ENCODE data around the gene RANGAP1. TPM values are rescaled to one million over a fixed set of nuclear protein-coding genes. Genes with fewer than 3 reads are reported as not detected.
"Not testable (repeated sequence)": the region's sequence is repeated elsewhere in the genome, so short reads cannot be mapped to it uniquely, and the experiment has no call there.

The RANGAP1 gene
- total RNA-seq, 2 experiments from 2014 or later: 150 to 151 TPM

- no peak for TF ChIP-seq CTCF (IDR thresholded peaks at IDR 0.05)
- H3K4me1 Mint-ChIP-seq (ENCODE audit: low read depth): peaks cover 6% of the 10 kb centered on the region
- intact Hi-C loops (cut with micrococcal nuclease): no loop called here
- DNase-seq (no peak), ATAC-seq (no peak)
- H3K9me3 Mint-ChIP-seq: no peaks in the 10 kb centered on the region
- H3K27me3 Mint-ChIP-seq: no peaks in the 10 kb centered on the region
- POLR2A ChIA-PET: interaction anchor here (1.1 to 1.5 kb wide), 3 partner anchors 9 to 18 kb away, joined by 3 to 5 read pairs (median 4); no protein-coding TSS in a partner anchor
- no peak overlapping the region for H3K27ac Mint-ChIP-seq
- no peak overlapping the region for H3K4me3 Mint-ChIP-seq
- H3K36me3 Mint-ChIP-seq (ENCODE audit: low read depth): peaks cover 49% of the 10 kb centered on the region
- CTCF ChIA-PET: interaction anchor here (1.2 to 1.3 kb wide), 3 partner anchors 25 to 39 kb away, joined by 3 to 8 read pairs (median 3); partner anchors contain the start of gene ZC3H7B
Observed at GRCh38 chr22:41262250-41262765, 23.7 kb downstream of the RANGAP1 start.

GRCh38 chr22:41261541-41262249, 24.3 kb downstream of the RANGAP1 start:
- DNase-seq (no peak), ATAC-seq (no peak)
- peaks cover 55% of the 10 kb centered on the region for H3K36me3 Mint-ChIP-seq (ENCODE audit: low read depth)
- ChIA-PET CTCF (interaction anchor here (1.2 to 1.3 kb wide), 2 partner anchors 24 to 40 kb away, joined by 3 to 8 read pairs; partner anchors contain the start of gene ZC3H7B), POLR2A (interaction anchor here (0.6 to 1.5 kb wide), 4 partner anchors 9 to 24 kb away, joined by 3 to 5 read pairs (median 4); partner anchors contain the start of gene RANGAP1)
- no peak overlapping the region for H3K27ac Mint-ChIP-seq
- no peak for TF ChIP-seq CTCF (IDR thresholded peaks at IDR 0.05)
- H3K27me3 Mint-ChIP-seq: no peaks in the 10 kb centered on the region
- peaks cover 6% of the 10 kb centered on the region for H3K4me1 Mint-ChIP-seq (ENCODE audit: low read depth)
- H3K9me3 Mint-ChIP-seq: no peaks in the 10 kb centered on the region
- H3K4me3 Mint-ChIP-seq: no peak overlapping the region
- intact Hi-C loops (cut with micrococcal nuclease): no loop called here

GRCh38 chr22:41260871-41261270, 25.1 kb downstream of the RANGAP1 start:
- Mint-ChIP-seq H3K9me3 (no peaks in the 10 kb centered on the region), H3K36me3 (ENCODE audit: low read depth) (peaks cover 54% of the 10 kb centered on the region), H3K4me3 (no peak overlapping the region), H3K4me1 (ENCODE audit: low read depth) (peaks cover 6% of the 10 kb centered on the region), H3K27me3 (no peaks in the 10 kb centered on the region), H3K27ac (no peak overlapping the region)
- intact Hi-C loops (cut with micrococcal nuclease): no loop called here
- ChIA-PET CTCF (interaction anchor here (1.3 kb wide), 1 partner anchor 24 kb away, joined by 8 read pairs; no protein-coding TSS in a partner anchor), POLR2A (interaction anchor here (1.0 to 1.2 kb wide), 2 partner anchors 19 to 25 kb away, joined by 3 to 4 read pairs; partner anchors contain the start of gene RANGAP1)
- DNase-seq: no peak
- TF ChIP-seq CTCF (IDR thresholded peaks at IDR 0.05): no peak
- no peak for ATAC-seq

- H3K9me3 Mint-ChIP-seq; intact Hi-C loops (cut with micrococcal nuclease); DNase-seq; ATAC-seq; H3K27me3 Mint-ChIP-seq; H3K4me1 Mint-ChIP-seq (ENCODE audit: low read depth); H3K4me3 Mint-ChIP-seq; H3K27ac Mint-ChIP-seq: not testable (repeated sequence)
- ChIA-PET POLR2A (interaction anchor here (1.2 kb wide), 1 partner anchor 20 kb away, joined by 3 read pairs; no protein-coding TSS in a partner anchor), CTCF (interaction anchor here (0.8 kb wide), 1 partner anchor 22 kb away, joined by 5 read pairs; no protein-coding TSS in a partner anchor)
- H3K36me3 Mint-ChIP-seq (ENCODE audit: low read depth): peaks cover 51% of the 10 kb centered on the region
Observed at GRCh38 chr22:41259756-41260155, 26.2 kb downstream of the RANGAP1 start.

- intact Hi-C loops (cut with micrococcal nuclease): no loop called here
- TF ChIP-seq CTCF (IDR thresholded peaks at IDR 0.05): no peak
- ChIA-PET POLR2A (interaction anchor here (0.5 to 1.8 kb wide), 9 partner anchors 10 to 137 kb away, joined by 3 to 6 read pairs (median 3); partner anchors contain the start of gene CHADL), CTCF (interaction anchor here (1.4 kb wide), 1 partner anchor 20 kb away, joined by 3 read pairs; no protein-coding TSS in a partner anchor)
- Mint-ChIP-seq H3K36me3 (ENCODE audit: low read depth) (peaks cover 41% of the 10 kb centered on the region), H3K4me1 (ENCODE audit: low read depth) (no peaks in the 10 kb centered on the region), H3K27ac (no peak overlapping the region), H3K4me3 (no peak overlapping the region), H3K9me3 (no peaks in the 10 kb centered on the region), H3K27me3 (no peaks in the 10 kb centered on the region)
- no peak for DNase-seq
- no peak for ATAC-seq
Observed at GRCh38 chr22:41257696-41258095, 28.3 kb downstream of the RANGAP1 start.
